HUES6 (cell line): Measurements from ENCODE around the gene PHTF1.

Experiments
- H3K27ac ChIP-seq: 2 replicates; pipeline ENCODE4 v1.7.0; 2013; ENCODE audit warnings: low read depth, mild to moderate bottlenecking, low read length, inconsistent platforms
- H3K27me3 ChIP-seq: 2 replicates; pipeline ENCODE4 v1.6.1; 2013; ENCODE audit warnings: low read length; ENCODE audit not compliant: control insufficient read depth, insufficient read depth
- H3K36me3 ChIP-seq: 2 replicates; pipeline ENCODE4 v1.6.1; 2013; ENCODE audit warnings: low read length; ENCODE audit not compliant: control insufficient read depth, insufficient read depth
- H3K4me1 ChIP-seq: 2 replicates; pipeline ENCODE4 v1.6.1; 2013; ENCODE audit warnings: low read length; ENCODE audit not compliant: control insufficient read depth, insufficient read depth
- H3K4me3 ChIP-seq: 2 replicates; pipeline ENCODE4 v1.5.1; 2013; ENCODE audit warnings: low read depth, low read length
- H3K9ac ChIP-seq: one replicate; pipeline ENCODE4 v1.6.1; 2013; ENCODE audit warnings: mild to moderate bottlenecking, low read length
- H3K9me3 ChIP-seq: 2 replicates; pipeline ENCODE4 v1.6.1; 2013; ENCODE audit warnings: low read depth, low read length; ENCODE audit not compliant: control insufficient read depth, insufficient read depth

PHTF1 gene

DNA sequence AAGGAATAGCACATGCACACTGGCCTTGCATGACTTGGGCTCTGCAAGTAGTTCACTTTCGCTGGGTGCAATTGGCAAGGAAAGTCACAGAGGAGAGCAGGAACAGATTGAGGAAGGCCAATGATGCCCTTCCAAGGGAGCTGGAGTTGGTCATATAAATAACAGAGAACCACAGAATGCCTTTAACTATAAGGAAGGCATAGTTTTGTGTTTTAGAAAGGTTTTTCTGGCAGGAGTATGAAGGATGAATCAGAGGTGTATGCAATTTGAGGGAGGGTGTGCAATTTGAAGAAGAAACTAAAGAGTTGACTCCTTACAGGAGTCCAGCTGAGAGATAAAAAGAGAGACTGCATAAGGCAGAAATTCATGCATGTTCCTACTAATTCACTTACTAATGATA, 112.1 kb downstream of the PHTF1 start:
- H3K27me3 ChIP-seq = no peaks in the 10 kb centered on the region
- no peaks in the 10 kb centered on the region for H3K4me1 ChIP-seq
- no peak overlapping the region for H3K4me3 ChIP-seq
- no peak overlapping the region for H3K9ac ChIP-seq
- no peaks in the 10 kb centered on the region for H3K9me3 ChIP-seq
- H3K36me3 ChIP-seq = no peaks in the 10 kb centered on the region; the same call in 1 of the 2 replicates
- H3K27ac ChIP-seq = no peak overlapping the region
